Suppressor macrophage treated with lipopolysaccharide for 1 hour (primary cell): Measurements from ENCODE around the gene GSTA5.
"Not testable (repeated sequence)": the region's sequence is repeated elsewhere in the genome, so short reads cannot be mapped to it uniquely, and the experiment has no call there.

ENCODE experiments used
- DNase-seq, 3 donors: peaks; one replicate each; pipeline ENCODE4 v3.0.0-alpha.2; 2020 to 2022

Gene GSTA5

DNA sequence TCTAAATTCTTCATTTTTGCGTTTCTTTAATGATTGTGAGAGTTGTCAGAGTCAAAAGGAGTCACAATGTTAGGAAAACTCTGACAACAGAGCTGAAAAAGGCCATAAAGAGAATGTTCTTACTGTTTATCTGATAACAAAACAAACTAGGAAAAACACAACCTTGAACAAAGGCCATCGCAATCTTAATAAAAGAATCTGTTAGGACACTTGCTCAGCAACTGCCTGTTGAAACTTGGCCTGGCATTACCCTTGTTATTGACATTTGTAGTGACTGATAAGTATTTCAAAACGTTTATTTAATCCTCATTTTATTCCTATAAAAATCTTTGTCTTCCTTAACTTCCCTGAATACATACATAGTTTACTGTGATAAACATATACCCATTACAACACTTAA, 52.7 kb downstream of the GSTA5 start:
- DNase-seq = no peak

DNA sequence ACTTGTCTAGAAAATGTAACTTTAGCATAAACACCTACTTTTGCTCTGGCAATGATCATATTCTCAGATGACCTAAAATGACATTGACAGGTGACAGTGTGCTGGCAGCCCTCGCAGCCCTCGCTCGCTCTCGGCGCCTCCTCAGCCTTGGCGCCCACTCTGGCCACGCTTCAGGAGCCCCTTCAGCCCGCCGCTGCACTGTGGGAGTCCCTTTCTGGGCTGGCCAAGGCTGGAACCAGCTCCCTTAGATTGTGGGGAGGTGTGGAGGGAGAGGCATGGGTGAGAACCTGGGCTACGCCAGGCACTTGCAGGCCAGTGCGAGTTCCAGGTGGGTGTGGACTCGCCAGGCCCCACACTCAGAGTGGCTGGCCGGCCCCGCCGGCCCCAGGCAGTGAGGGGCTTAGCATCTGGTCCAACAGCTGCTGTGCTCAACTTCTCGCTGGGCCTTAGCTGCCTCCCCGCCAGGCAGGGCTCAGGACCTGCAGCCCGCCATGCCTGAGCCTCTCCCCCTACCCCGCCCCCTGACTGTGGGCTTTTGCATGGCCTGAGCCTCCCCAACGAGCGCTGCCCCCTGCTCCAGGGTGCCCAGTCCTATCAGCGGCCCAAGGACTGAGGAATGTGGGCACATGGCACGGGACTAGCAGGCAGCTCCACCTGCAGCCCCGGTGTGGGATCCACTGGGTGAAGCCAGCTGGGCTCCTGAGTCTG, 54.2 kb downstream of the GSTA5 start:
- DNase-seq = no peak

DNA sequence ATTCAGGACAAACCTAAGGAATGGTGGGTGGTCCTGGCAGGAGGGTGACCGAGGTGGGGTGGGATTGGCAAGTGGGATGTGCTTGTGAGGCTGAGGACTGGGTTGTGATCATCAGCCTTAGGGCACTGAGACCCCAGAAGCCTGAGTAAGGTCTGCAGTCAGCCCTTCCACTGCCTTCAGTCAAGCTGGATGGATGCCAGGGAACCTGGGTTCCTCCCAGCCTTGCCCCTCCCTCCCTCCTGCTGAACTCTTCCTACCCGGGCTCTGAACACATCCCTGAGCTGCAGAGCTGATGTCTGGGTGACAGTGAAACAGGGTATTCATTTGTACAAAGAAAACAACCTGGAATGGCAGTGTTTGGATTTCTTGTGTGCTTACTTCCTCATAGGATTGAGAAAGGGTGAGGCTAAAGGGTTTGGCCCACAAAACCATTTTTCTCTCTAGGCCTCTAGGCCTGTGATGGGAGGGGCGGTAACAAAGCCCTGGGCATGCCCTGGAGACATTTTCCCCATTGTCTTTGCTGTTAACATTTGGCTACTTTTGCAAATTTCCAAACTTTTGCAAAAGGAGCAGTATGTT, 57.8 kb downstream of the GSTA5 start:
- not testable (repeated sequence) for DNase-seq

DNA sequence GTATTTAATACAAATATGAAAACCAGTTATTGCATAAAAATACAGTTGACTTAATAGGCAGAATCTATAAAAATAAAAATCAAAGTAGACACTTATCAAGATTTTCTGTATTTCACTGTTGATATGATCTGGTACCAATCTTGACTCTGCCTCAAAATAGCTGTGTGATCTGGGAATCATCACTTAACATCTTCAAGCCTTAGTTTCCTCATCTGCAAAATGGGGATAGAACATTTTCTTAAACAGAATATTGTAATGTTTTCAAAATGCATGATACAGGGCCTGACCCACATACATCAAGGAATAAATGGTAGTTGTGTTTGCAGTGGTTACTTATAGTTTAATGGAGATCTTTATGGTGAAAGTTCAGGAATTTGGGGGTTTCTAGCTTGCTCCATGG, 58.4 kb downstream of the GSTA5 start:
- DNase-seq = not testable (repeated sequence)
